Uterus (tissue), 4 donors: ENCODE data around the gene ATXN10. TPM values are rescaled to one million over a fixed set of nuclear protein-coding genes. Genes with fewer than 3 reads are reported as not detected.

ENCODE experiments used
- DNase-seq, 2 donors: peaks; one replicate each; pipeline ENCODE4 v3.0.0-alpha.2; 2019 to 2020
- H3K27ac ChIP-seq, 2 donors: fragments of 200-600 bp; sonication (generic); 1 replicate in 1 of 2; 2 replicates in 1 of 2; pipeline ENCODE4 v1.5.1; 2016 to 2018
- H3K27me3 ChIP-seq, 2 donors: fragments of 200-600 bp; sonication (generic); one replicate each; pipeline ENCODE4 v1.5.1; 2018 to 2019; ENCODE audit warnings: control low read depth in 1 of 2
- H3K36me3 ChIP-seq, 2 donors: fragments of 200-600 bp; sonication (generic); one replicate each; pipeline ENCODE4 v1.5.1; 2019; ENCODE audit warnings: control low read depth in 1 of 2
- H3K4me1 ChIP-seq, 2 donors: fragments of 200-600 bp; sonication (generic); one replicate each; pipeline ENCODE4 v1.5.1; 2018 to 2019; ENCODE audit warnings: control low read depth in 1 of 2
- H3K4me3 ChIP-seq, 2 donors: fragments of 200-600 bp; sonication (generic); 1 replicate in 1 of 2; 2 replicates in 1 of 2; pipeline ENCODE4 v1.5.1; 2018 to 2019; ENCODE audit warnings: mild to moderate bottlenecking in 1 of 2
- H3K9me3 ChIP-seq, 2 donors: fragments of 200-600 bp; sonication (generic); one replicate each; pipeline ENCODE4 v1.5.1; 2019; ENCODE audit warnings: control low read depth in 1 of 2
- POLR2A ChIP-seq, 2 donors: fragments of 450-650 bp; IDR thresholded peaks; one replicate each; pipeline ENCODE4 v1.6.1; 2016; ENCODE audit warnings: antibody characterized with exemption in 2 of 2, mild to moderate bottlenecking in 1 of 2, moderate library complexity in 1 of 2
- intact Hi-C: fragments of 100-400 bp; cut with DNase I; formaldehyde crosslinking; loops from one replicate; pipeline ENCODE4 v1.15.1; 2023; ENCODE audit warnings: low total_unique reads
- total RNA-seq, 4 donors: library from RNA; depleted of rRNA in 3 of 4; stranded (reverse); fragments of >200 nt in 3 of 4; gene quantifications; one replicate each; pipeline versions ENCODE4 v1.1.0 to v1.2.4, GENCODE V29; 2014 to 2023
- TF ChIP-seq, protein P1 (sequence below), 4 experiments: fragments of 200-600 bp in 2 of 4; fragments of 450-650 bp in 2 of 4; sonication (generic) in 2 of 4; IDR thresholded peaks; one replicate each; pipeline ENCODE4 v1.5.1; 2016 to 2019; ENCODE audit warnings: antibody characterized with exemption in 4 of 4, mild to moderate bottlenecking in 2 of 4, moderate library complexity in 1 of 4
- donor health status: DM: yes; HTN: yes; CAD: no.

ATXN10 gene
- total RNA-seq, 4 donors from 2014 or later: 251 to 258 (median 253) TPM

- Histone ChIP-seq H3K9me3 (no peaks in the 10 kb centered on the region), H3K27ac (no peak overlapping the region), H3K27me3 (no peaks in the 10 kb centered on the region), H3K36me3 (no peaks in the 10 kb centered on the region), H3K4me3 (no peak overlapping the region), H3K4me1 (no peaks in the 10 kb centered on the region)
- TF ChIP-seq POLR2A (IDR thresholded peaks at IDR 0.05): no peak
- TF ChIP-seq, protein P1, sequence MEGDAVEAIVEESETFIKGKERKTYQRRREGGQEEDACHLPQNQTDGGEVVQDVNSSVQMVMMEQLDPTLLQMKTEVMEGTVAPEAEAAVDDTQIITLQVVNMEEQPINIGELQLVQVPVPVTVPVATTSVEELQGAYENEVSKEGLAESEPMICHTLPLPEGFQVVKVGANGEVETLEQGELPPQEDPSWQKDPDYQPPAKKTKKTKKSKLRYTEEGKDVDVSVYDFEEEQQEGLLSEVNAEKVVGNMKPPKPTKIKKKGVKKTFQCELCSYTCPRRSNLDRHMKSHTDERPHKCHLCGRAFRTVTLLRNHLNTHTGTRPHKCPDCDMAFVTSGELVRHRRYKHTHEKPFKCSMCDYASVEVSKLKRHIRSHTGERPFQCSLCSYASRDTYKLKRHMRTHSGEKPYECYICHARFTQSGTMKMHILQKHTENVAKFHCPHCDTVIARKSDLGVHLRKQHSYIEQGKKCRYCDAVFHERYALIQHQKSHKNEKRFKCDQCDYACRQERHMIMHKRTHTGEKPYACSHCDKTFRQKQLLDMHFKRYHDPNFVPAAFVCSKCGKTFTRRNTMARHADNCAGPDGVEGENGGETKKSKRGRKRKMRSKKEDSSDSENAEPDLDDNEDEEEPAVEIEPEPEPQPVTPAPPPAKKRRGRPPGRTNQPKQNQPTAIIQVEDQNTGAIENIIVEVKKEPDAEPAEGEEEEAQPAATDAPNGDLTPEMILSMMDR (IDR thresholded peaks at IDR 0.05): no peak
- intact Hi-C loops: no loop called here
- DNase-seq: no peak
Measured at GRCh38 chr22:45752036-45752435, 80.4 kb downstream of the ATXN10 start.

- intact Hi-C loops: no loop called here
- Histone ChIP-seq H3K4me3 (no peak overlapping the region), H3K9me3 (no peaks in the 10 kb centered on the region), H3K27me3 (no peaks in the 10 kb centered on the region), H3K4me1 (no peaks in the 10 kb centered on the region), H3K36me3 (no peaks in the 10 kb centered on the region), H3K27ac (no peak overlapping the region)
- DNase-seq: no peak
- no peak for TF ChIP-seq POLR2A (IDR thresholded peaks at IDR 0.05)
- TF ChIP-seq, protein P1 (IDR thresholded peaks at IDR 0.05): no peak
Measured at GRCh38 chr22:45754822-45755221, 83.2 kb downstream of the ATXN10 start.

DNA sequence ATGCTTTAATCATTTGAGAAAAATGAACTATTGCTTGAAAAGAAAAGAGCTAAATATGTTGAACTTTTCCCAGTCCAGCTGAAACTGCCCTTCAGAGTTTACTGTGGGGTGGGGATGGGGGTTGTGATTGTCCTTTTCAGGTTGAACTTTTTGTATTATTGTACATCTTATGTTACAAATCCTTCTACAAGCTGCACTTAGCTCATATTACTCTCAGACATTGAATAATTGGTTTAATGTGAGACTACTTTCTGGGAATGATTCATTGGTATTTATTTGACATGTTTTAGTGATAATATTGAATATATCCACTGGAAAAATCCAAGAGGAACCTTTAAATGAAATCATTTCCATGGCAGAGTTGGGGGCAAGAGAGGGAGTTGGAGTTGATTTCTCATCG, 84.9 kb downstream of the ATXN10 start:
- H3K27ac ChIP-seq: no peak overlapping the region
- H3K4me3 ChIP-seq: no peak overlapping the region
- TF ChIP-seq, protein P1 (IDR thresholded peaks at IDR 0.05): no peak
- no peak for TF ChIP-seq POLR2A (IDR thresholded peaks at IDR 0.05)
- DNase-seq: no peak
- no peaks in the 10 kb centered on the region for H3K36me3 ChIP-seq
- H3K27me3 ChIP-seq: no peaks in the 10 kb centered on the region
- intact Hi-C loops: no loop called here
- H3K9me3 ChIP-seq: no peaks in the 10 kb centered on the region
- no peaks in the 10 kb centered on the region for H3K4me1 ChIP-seq

- H3K9me3 ChIP-seq: no peaks in the 10 kb centered on the region
- TF ChIP-seq, protein P1 (IDR thresholded peaks at IDR 0.05): no peak
- TF ChIP-seq POLR2A (IDR thresholded peaks at IDR 0.05): no peak
- no peak for DNase-seq
- intact Hi-C loops: no loop called here
- no peaks in the 10 kb centered on the region for H3K27me3 ChIP-seq
- peak overlapping the region in 1 of 2 donors; percentile 3 for H3K27ac ChIP-seq
- no peaks in the 10 kb centered on the region for H3K36me3 ChIP-seq
- no peak overlapping the region for H3K4me3 ChIP-seq
- H3K4me1 ChIP-seq: no peaks in the 10 kb centered on the region
Measured at GRCh38 chr22:45757068-45757467, 85.4 kb downstream of the ATXN10 start.

DNA sequence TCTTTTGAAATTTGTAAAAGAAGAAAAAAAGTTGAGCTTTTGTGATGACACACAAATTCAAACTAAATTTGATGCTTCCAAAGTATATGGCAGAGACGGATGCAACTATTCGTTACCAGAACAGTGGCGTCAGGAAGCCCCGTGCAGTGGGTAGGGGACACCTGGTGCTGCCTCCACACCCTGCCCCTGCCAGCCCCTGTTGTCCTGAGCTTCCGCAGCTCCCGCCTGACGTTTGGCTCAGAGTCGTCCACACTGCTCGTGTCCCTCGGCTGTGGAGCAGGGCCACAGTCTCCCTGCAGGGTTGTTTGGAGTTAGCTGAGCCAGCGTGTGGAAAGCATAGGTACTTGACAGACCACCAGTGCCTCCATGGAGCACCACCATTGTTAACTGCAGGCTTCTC, 86.3 kb downstream of the ATXN10 start:
- TF ChIP-seq POLR2A (IDR thresholded peaks at IDR 0.05): no peak
- TF ChIP-seq, protein P1 (IDR thresholded peaks at IDR 0.05): no peak
- no peak overlapping the region for H3K27ac ChIP-seq
- no peaks in the 10 kb centered on the region for H3K36me3 ChIP-seq
- DNase-seq: no peak
- H3K27me3 ChIP-seq: no peaks in the 10 kb centered on the region
- intact Hi-C loops: no loop called here
- H3K9me3 ChIP-seq: no peaks in the 10 kb centered on the region
- peaks cover 0 to 4% of the 10 kb centered on the region in 2 donors for H3K4me1 ChIP-seq
- no peak overlapping the region for H3K4me3 ChIP-seq
